ENCODE data around the gene DIP2C. TPM values are rescaled to one million over a fixed set of nuclear protein-coding genes. Genes with fewer than 3 reads are reported as not detected.

DIP2C gene
- total RNA-seq, 1 donor from 2014 or later, result 30.8 TPM

- Histone ChIP-seq H3K9me3 (replicated peaks) (no peaks in the 10 kb centered on the region), H3K27ac (replicated peaks) (no peak overlapping the region), H3K4me3 (no peak overlapping the region), H3K4me1 (no peaks in the 10 kb centered on the region), H3K27me3 (ENCODE audit: low read depth) (no peaks in the 10 kb centered on the region), H3K36me3 (peaks cover 36% of the 10 kb centered on the region)
- intact Hi-C loops (cut with micrococcal nuclease), result no loop called here
- DNase-seq, result no peak
- no peak for TF ChIP-seq CTCF (IDR thresholded peaks at IDR 0.05; ENCODE audit: borderline replicate concordance)
Measured at GRCh38 chr10:470339-471003, 219.0 kb downstream of the DIP2C start.

GRCh38 chr10:469947-470338 lies 219.5 kb downstream of the DIP2C start:
- Histone ChIP-seq H3K4me1 (no peaks in the 10 kb centered on the region), H3K27me3 (ENCODE audit: low read depth) (no peaks in the 10 kb centered on the region), H3K4me3 (no peak overlapping the region), H3K36me3 (peaks cover 36% of the 10 kb centered on the region), H3K27ac (replicated peaks) (no peak overlapping the region), H3K9me3 (replicated peaks) (no peaks in the 10 kb centered on the region)
- TF ChIP-seq CTCF (IDR thresholded peaks at IDR 0.05; ENCODE audit: borderline replicate concordance), result no peak
- no peak for DNase-seq
- intact Hi-C loops (cut with micrococcal nuclease), result no loop called here

- intact Hi-C loops (cut with micrococcal nuclease), result no loop called here
- Histone ChIP-seq H3K4me3 (no peak overlapping the region), H3K27me3 (ENCODE audit: low read depth) (no peaks in the 10 kb centered on the region), H3K9me3 (replicated peaks) (no peaks in the 10 kb centered on the region), H3K4me1 (peaks cover 23% of the 10 kb centered on the region), H3K27ac (replicated peaks) (no peak overlapping the region), H3K36me3 (no peaks in the 10 kb centered on the region)
- DNase-seq, result no peak
- no peak for TF ChIP-seq CTCF (IDR thresholded peaks at IDR 0.05; ENCODE audit: borderline replicate concordance)
Measured at GRCh38 chr10:459743-460142, 229.7 kb downstream of the DIP2C start.

- H3K27ac ChIP-seq (replicated peaks), result peak overlapping the region; percentile 59
- TF ChIP-seq CTCF (IDR thresholded peaks at IDR 0.05; ENCODE audit: borderline replicate concordance), result no peak
- peaks cover 35% of the 10 kb centered on the region for H3K4me1 ChIP-seq
Measured at GRCh38 chr10:458421-458851, 231.0 kb downstream of the DIP2C start.

GRCh38 chr10:456486-456885 lies 233.0 kb downstream of the DIP2C start:
- no peak for DNase-seq
- no peak for TF ChIP-seq CTCF (IDR thresholded peaks at IDR 0.05; ENCODE audit: borderline replicate concordance)
- no peaks in the 10 kb centered on the region for H3K36me3 ChIP-seq
- H3K9me3 ChIP-seq (replicated peaks), result no peaks in the 10 kb centered on the region
- no peak overlapping the region for H3K4me3 ChIP-seq
- intact Hi-C loops (cut with micrococcal nuclease), result no loop called here
- H3K4me1 ChIP-seq, result peaks cover 45% of the 10 kb centered on the region
- H3K27ac ChIP-seq (replicated peaks), result no peak overlapping the region
- no peaks in the 10 kb centered on the region for H3K27me3 ChIP-seq (ENCODE audit: low read depth)

More at GRCh38 chr10:458421-458851, 231.0 kb downstream of the DIP2C start:
- Histone ChIP-seq H3K4me3 (no peak overlapping the region), H3K9me3 (replicated peaks) (no peaks in the 10 kb centered on the region), H3K36me3 (no peaks in the 10 kb centered on the region), H3K27me3 (ENCODE audit: low read depth) (no peaks in the 10 kb centered on the region)
- intact Hi-C loops (cut with micrococcal nuclease), result no loop called here
- no peak for DNase-seq
